Activated CD4-positive, alpha-beta T cell treated with anti-CD3 and anti-CD28 coated beads, Interleukin-2, amount 50 U/mL, for 16 hours (primary cell): ENCODE results near the gene UCP3.

Source experiments
- DNase-seq: peaks from one replicate; pipeline ENCODE4 v3.0.0-alpha.2; 2020

UCP3 gene

DNA sequence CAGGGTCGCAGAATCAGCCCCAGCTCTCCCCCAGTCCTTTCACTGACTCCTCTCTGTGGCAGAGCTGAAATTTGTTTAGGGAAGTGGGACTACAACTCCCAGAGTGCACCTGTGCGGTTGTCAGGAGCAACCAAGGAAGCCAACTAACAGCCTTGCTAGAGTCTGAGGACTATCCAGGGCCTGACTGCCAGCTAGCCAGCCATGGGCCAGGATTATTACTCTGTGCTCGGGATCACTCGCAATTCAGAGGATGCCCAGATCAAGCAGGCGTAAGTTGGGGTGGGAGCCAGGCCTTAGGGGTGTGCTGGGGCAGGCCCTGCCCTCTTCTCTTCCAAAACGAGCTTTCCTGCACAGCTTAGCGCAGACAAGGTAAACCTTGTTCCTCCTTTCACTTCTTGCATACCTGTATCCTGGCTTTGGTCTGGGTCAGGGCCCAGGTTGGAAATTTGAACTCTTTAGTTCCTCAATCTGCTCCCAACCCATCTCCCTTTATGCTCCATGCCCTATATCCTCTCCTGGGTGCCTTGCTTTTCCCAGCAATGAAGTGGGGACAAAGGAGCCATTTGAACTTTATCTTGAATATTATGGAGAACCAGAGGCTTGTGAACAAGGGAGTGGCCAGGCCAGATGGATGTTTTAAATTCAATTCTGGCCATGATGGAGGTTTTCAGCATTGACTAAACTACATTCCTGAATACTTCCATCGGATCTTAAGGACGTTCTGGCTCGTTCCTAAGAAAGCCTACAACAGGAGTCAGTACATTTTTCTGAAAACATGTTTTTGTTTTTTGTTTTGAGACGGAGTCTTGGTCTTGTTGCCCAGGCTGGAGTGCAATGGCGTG is 57.8 kb downstream of the UCP3 start, which contains the start of gene DNAJB13:
Gene DNAJB13 (plus strand): TSS at position 158 of the 842 bp plus-strand sequence. CDS start 44 bp downstream, at position 202.
- peak; percentile 33 for DNase-seq
